ENCODE data around the gene ADAMTSL2.
A peak's percentile ranks its signal among the peaks of the same experiment; 100 is the strongest.

ADAMTSL2 gene

DNA sequence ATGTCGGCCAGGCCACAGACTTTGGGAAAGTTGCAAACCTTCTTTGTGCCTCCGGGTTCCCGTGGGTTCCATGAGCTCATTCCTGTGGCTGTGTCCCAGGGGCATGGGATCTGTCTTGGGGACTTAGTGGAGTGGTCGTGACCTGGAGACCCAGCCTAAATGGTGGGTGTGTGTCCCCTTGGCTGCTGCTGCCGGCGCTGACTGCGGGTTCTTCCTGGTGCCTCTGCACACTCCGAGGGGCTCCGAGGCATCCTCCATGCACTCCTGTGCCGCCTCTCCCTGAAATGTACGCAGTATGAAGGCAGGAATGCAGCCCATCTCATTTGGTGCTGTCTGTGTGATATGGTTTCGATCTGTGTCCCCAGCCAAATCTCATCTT is 34.6 kb upstream of the ADAMTSL2 start:
- DNase-seq (ENCODE audit: low spot score): no peak

DNA sequence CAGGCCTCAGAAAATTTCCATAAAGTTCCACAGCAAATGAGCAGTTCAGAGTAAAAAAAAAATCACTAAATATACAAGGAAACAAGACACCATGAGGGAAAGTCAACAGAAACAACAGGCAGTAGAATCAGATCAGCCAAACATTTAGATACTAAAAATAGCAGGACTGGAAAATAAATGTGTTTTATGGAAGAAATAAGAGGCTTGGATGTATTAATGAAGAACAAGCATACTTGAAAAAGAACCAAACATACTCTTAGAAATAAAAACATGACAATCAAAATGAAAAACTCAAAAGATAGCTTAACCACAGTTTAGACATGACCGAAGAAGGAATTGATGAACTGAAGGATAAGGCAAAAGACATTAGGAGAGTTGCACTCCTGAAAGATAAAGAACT is 32.4 kb upstream of the ADAMTSL2 start:
- no peak for DNase-seq (ENCODE audit: low spot score)

DNA sequence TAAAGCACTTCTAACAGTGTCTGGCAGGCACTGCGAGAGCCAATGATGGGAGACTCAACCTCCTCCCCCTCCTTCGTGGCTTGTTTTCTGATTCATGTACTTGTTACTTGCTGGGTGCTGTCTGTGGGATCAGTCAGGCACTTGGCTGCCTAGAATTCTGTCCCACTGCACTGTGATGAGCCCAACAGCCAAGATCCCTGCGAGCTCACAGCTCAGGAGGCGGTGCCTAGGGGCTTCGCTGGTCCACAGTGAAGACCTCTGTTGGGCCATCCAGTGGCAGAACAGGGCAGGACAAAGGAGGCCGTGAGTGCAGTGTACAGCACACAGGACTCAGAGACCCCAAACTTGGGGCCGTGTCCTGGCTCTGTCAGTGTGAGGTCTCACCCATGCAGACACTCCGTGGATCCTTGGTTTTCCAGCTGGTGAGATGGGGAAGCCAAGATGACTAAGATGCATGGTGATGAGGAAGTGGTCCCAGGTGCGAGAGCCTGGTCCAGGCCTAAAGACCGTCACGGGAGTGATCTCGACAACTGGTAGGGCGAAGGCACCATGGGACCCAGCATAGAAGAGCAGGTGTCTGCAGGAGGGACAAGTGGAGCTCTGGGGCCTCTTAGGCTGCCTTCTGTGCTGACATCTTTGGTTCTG is 29.2 kb upstream of the ADAMTSL2 start:
- DNase-seq (ENCODE audit: low spot score): no peak

DNA sequence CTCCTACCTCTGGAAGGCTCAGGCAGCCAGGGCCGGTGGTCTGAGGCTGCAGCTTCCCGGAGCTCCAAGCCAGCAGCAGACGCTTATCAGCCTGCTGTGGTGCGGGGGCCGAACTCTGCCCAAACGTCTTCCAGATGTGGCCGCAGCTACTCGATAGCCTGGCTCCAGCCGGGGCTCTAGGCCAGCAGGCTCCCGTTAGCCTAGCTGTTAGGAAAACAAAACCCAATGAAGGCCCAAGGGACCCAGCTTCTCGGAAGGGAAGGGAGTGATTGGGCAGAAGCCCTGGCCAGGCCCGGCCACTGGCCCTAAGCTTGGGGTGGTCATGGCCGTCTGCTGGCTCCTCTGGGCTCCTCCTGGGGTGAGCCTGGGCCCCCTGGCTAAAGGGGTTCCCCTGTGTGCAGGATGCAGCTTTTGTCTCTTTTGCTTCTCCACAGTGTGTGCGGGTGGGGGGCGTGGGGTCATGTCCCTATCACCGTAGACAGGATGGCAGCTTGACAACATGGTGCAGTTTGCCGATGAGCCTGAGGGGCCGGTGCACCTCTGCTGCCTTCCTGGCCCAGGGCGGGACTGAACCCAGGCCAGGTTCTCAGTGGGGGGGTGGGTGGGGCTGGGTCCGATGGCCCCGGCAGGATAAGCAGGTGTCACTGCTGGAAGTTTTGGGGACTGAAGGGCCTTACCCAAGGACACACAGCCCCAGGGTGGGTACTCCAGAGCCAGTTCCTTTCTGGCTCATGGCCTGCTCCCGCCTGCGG is 28.4 kb upstream of the ADAMTSL2 start:
- DNase-seq (ENCODE audit: low spot score): no peak

DNA sequence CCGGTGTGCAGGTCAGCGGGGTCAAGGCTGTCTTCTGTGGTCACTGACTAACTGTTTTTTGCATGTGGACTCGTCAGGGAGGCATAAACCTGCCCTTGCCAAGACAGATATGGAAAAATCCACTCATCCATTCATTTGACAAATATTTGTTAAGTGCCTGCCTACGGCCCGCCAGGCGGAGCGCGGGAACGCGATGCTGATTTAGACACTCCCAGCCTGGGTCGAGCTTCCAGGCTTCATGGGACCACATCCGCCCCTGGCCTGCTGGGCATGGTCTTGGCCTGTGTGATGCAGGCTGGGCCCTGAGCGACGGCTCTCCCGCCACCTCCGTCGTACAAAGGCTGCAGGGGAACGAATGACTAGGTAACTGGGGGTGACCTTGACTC is 27.9 kb upstream of the ADAMTSL2 start:
- peak; percentile 66 for DNase-seq (ENCODE audit: low spot score)

DNA sequence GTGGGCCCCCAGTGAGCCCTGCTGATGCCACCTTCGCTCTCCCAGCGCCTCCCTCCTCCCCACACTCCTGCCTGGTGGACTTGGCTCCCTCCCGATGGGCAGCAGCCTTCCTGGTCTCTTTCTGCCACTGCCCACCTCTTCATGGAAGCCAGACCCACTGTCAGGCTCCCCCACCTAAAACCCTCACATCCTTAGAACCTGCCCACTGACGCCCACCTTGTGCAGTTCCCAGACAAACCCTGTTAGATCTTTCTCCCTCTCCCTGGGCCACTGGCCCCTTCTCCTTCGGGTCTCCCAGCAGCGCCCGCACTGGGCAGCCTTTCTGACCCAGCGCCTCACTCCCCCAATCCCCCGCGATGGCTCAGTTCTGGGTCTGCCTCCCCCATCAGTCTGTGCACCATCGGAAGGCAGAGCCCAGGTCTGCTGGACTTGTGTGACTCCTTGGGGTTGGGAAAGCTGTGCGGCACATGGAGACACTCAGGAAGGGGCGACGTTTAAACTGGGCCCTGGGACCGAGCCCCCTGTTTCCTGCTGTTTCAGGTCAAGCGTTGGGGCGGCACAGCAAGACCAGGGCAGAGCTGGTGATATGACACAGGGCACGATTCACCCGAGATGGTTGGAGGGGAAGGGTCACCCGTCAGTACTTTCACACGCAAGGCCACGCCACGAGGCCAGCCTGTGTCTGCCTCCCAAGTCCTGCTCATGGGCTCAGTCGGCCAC is 27.1 kb upstream of the ADAMTSL2 start:
- no peak for DNase-seq (ENCODE audit: low spot score)

DNA sequence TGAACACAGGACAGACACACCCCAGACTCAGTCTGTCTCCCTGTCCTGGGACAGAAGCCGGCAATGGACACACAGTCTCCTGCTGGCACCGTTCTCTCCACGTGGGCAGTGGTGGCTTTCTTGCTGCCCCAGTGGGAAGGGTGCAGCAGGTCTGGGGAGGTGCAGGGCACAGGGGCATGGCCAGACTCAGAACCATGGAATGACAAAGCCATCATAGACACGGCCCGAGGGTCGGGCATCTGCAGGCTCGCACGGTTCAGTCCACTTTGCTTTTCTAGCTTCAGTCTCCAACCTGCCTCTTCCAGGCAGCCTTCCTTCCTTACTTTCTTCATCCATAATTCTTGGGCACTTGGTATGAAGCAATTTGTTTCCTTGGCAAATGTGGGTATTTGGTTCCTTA is 26.5 kb upstream of the ADAMTSL2 start:
- no peak for DNase-seq (ENCODE audit: low spot score)

DNA sequence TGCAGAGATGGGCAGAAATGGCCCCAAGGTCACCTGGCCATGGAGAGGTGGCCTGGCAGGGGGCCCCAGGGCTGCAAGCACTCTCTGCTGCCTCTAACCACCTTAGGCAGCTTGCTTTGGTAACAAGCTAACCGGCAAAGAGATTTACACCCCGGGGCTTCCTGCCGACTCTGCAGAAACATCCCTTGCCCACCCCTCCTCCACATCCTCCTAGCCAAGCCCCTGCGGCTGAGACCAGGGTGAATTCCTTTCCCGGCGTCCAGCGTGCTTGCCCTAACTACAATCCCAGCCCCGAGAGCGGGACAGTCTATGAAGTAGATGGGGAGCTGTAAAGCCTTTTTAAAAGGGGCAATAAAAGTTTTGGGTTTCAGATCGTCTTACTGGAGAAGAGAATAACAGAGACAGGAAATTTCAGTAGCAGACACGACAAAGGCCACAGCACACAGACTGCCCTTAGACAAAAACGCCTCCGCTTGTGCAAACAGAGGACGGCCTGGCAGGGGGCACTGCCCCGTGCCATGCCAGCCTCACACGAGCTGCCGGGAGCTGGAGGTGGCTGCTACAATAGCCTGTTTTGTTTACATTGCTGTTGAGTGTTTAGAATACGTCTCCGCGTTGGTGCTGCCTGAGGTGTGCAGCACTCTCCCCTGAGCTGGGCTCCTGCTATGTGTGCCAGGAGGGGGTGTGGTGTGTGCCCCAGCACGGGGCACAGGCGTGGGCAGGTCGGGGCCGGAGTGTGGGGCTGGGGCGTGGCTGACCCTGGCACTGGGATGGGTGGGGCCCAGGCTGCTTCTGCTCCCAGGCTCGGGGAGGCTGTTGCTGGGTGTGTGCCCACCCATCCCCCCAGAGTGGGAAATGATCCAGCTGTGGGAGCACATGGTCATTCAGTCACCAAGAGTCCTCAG is 25.1 kb upstream of the ADAMTSL2 start:
- DNase-seq (ENCODE audit: low spot score): no peak

DNA sequence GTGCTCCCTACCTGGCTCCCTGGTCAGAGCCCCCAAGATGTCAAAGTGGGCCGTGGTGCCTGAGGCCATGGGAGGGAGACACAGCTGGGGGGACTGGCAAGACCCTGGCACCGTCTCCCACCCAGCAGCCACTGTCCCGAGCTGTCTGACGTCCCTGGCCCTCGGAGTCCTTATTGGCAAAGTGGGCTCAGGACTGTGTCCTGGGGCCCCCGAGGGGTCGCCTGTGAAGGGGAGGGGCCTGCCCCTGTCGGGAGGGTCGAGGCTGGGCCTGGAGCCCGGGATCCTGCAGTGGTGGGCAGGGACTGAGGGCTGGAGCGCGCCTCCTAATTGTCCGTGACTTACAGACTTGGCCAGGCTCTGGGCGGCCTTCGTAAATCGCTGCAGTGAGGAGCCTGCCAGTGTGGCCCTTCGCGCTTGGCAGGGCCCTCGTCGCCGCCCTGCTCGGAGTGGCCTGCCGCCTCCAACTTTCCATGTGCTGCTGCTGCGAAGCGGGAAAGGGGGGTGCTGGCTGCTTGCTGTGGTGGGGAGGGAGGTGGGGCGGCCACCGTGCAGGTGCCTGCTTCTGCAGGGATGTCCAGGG is 23.5 kb upstream of the ADAMTSL2 start:
- no peak for DNase-seq (ENCODE audit: low spot score)

DNA sequence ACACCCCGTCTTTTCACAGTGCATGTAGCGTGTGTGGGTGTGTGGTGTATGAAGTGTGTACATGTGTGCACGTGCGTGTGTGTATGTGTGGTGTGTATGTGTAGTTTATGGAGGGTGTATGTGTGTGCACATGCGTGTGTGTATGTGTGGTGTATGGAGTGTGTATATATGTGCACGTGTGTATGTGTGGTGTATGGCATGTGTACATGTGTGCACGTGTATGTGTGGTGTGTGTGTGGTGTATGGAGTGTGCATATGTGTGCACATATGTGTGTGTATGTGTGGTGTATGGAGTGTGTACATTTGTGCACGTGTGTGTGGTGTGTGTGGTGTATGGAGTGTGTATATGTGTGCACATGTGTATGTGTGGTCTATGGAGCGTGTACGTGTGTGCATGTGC is 22.9 kb upstream of the ADAMTSL2 start:
- no peak for DNase-seq (ENCODE audit: low spot score)

DNA sequence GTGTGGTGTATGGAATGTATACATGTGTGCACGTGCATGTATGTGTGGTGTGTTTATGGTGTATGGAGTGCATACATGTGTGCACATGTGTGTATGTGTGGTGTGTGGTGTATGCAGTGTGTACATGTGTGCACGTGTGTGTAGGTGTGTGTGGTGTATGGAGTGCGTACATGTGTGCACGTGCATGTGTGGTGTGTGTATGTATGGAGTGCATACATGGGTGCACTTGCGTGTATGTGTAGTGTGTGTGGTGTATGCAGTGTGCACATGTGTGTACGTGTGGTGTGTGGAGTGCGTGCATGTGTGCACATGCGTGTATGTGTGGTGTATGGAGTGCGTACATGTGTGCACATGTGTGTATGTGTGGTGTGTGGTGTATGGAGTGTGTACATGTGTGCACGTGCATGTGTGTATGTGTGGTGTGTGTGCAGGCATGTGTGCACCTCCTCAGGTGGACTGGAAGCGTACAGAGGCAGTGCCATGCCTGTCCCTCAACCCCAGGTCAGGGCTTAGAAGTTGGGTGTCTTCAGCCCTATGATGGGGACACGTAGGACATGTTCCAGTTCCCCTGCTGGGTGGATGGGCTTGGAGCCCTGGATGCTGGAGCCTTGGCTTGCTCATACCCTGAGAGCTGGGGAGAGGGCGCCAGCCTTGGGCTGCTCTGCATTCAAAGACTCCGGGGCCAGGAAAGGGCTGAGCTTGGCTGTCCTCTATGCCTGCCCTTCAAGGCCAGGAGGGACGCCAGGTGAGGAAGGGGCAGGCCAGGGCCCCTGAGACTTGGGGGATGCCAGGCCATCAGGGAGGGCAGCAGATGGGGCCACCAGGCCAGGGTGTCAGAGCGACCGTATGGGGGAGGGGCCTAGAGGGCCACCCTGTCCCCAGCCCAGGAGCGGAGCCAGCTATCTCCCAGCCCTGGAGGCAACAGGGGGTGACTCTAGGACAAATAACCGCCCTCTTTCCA is 22.0 kb upstream of the ADAMTSL2 start:
- no peak for DNase-seq (ENCODE audit: low spot score)

DNA sequence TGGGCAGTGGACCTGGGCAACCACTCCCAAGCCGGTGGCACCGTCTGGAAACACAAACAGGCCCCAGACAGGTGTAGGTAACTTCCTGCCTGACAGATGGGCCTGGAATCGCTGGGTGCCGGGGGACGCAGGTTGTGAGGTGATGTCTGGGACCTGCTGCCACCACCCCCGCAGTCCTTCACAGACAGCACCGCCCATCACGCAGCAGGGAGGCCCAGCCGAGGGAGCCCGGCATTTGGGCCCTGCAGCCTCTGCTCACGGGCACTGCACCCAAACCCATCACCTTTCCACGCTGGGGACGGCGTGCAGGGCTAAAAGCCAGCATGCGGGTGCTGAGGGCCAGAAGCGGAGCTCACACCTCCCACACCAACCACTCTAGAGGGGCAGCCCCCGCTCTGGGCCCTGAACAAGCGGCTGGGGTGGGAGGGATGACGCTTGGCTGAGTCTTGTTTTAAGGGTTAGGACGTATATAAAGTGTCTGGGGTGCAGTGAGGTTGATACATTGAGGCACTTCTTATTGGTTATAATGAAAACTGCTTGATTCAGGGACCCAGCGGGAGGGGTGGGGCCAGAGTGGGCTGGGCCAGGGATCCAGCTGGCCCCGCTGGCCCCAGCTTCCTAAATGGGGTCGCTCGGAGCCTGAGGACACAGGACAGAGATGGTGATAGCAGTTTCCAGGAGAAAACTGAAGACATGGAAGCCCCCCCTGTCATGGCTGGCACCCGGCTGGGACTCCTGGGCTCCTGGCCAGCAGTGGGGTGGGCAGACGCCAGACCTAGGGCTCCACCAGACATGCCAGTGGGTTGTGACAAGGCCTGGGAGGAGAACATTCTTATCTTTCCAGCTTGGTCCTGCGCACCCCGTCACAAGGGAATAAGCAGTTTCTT is 21.0 kb upstream of the ADAMTSL2 start:
- no peak for DNase-seq (ENCODE audit: low spot score)

DNA sequence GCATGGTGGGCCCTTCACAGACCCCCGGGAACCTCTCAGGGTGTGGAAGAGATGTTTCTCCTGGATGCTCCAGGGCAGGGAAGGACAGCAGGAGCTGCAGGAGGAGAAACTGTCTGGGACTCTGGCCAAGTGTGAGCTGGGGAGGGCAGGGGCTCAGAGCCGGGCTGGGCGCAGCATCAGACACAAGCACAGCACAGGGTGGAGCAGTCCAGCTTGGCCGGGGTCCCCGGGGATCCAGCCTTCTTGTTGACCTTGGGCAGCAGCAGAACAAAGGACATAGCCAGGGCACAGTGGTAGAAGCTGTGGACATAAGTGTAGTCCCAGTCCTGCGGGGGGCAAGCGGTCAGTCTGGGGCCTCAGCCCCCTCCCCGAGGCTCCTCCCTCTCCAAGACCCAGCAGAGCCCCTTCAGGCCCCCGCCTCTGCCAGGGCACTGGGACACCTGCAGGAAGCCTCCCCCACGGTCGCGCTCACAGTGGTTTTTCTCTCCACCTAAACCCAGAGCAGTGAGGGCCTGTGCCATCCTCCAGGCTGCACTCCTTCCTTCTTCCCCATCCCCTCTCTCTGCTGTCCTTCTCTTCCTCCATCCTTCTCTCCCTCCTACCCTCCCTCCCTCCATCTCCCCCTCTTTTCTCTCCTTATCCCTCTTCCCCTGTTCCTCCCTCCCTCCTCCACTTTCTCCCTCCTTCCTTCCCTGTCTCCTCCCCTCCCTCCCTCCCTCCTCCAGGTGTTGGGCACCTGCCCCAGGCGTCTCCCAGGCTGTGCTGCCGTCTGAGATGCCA is 19.9 kb upstream of the ADAMTSL2 start:
- DNase-seq (ENCODE audit: low spot score): no peak

DNA sequence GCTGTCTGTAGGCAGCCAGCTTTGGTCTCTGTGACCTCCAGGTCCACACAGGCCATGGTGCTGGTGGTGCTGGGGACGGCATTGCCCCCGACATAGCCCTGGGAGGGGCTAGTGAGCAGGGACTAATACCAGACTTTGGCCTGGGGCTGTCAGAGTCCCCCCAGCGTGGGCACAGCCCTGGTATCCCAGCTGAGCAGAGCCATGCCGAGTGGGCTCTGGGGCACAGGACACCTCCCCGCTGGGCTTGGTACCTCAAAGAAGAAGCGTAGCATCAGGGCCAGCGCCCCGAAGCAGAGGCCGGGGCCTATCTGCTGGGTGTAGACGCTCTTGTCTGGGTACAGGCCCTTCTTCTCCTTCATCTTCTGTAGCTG is 19.3 kb upstream of the ADAMTSL2 start:
- no peak for DNase-seq (ENCODE audit: low spot score)

DNA sequence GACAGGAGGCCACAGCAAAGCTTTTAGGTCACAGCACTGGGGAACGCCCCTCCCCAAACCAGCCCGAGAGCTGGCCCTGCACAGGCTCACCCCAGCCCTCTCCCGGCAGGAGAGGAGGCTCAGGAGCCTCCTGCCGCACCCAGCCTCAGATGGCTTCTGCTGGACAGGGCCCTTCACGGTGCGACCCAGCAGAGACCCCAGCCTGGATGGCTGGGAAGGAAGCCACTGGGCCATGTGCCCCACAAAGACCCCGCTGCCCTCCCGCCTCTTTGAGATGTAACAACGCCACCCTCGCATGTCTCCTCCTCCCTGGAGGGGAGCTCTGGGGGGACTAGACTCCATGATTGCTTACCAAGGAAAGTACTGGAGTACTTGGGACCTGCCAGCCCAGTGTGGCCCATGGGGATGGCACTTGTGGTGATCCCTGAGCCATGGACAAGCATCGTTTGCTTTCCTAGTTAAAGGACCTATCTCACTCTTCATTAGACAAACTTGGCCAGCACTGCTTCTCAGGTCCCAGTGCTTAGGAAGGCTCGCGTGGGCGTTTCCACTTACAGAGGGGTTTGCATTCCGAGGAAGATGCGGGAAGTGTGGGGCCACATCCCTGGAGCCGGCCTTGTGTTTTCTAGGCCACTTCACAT is 18.8 kb upstream of the ADAMTSL2 start:
- DNase-seq (ENCODE audit: low spot score): no peak

DNA sequence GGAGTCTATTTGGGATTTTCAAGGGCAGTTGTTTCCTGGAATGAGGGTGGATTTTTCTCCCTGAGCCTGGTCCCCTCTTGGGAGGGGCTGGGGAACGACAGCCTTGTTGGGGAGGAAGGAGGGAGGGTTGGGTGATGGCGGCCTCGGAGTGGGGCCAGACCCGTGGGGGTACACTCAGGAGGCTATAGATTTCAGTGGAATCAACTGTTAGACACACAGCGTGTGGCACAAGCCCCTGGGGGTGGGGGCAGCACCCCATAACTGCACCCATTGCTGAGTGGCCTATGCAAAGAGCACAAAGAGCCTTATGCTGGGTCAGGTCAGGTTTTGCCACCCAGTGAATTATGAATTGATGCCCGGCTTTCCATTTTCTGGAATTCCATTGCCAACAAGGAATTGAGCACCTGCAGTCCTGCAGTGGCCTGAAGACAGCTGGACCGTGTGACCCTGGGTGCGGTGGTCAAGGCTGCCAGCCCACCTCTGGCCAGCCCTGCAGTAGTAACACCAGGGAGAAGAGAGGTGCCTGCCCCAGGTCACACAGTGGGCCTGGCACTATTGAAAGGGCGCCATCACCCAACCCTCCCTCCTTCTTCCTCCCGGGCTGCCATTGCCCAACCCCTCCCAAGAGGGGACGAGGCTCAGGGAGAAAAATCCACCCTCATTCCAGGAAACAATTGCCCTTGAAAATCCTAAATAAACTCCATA is 18.1 kb upstream of the ADAMTSL2 start:
- DNase-seq (ENCODE audit: low spot score): no peak

DNA sequence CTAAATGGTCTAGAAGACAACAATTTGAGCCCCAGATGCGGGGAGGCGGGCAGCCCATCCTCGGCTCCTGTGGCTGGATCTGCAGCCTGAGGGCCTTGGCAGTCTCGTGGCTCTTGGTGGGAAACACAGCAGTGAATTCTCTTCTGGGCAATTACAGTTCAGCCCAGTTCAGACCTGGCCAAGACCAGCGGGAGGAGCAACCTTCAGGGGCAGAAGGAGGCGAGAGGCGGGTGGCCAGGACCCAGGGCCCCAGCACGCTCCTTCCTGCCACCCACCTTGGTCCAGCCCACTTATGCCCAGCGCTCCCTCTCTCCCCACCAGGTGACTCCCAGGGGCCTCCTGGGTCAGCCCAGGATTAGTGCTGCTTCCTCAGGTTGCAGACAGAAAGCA is 17.5 kb upstream of the ADAMTSL2 start:
- no peak for DNase-seq (ENCODE audit: low spot score)

DNA sequence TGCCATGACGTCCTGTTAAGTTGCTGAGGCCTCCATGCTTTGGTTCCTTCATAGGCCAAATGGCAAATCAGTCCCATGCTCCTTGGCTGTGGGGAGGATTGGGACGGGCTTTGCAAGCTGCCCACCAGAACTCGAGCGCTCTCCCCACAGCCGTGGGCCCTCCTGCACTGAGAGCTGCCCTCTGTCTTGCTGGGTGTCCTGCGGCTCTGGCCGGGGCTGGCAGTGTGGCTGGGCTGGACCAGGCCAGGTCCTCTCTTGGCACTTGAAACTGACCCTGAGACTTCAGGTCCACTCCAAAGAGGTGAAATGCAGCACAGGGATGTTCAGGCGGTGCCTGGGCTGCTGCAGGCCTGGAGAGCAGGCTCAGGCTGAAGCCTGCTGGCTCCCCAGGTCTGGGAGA is 16.8 kb upstream of the ADAMTSL2 start:
- no peak for DNase-seq (ENCODE audit: low spot score)
